Lung (tissue), 12 donors: ENCODE results near the gene PCSK7. TPM values are rescaled to one million over a fixed set of nuclear protein-coding genes. Genes with fewer than 3 reads are reported as not detected.
A peak's percentile ranks its signal among the peaks of the same experiment; 100 is the strongest.
"Not testable (repeated sequence)": the region's sequence is repeated elsewhere in the genome, so short reads cannot be mapped to it uniquely, and the experiment has no call there.

ENCODE experiments used
- ATAC-seq: fragments of 200-7000 bp; cut with Tn5 transposase; one replicate; pipeline ENCODE4 v1.9.1; 2020; ENCODE audit warnings: moderate number of reproducible peaks; ENCODE audit not compliant: insufficient read depth, low FRiP score
- DNase-seq, 3 donors: peaks; one replicate each; pipeline ENCODE4 v3.0.0-alpha.2; 2013 to 2017
- H3K27ac ChIP-seq, 2 donors: one replicate each; pipeline ENCODE4 v1.5.1; 2013; ENCODE audit warnings: mild to moderate bottlenecking in 2 of 2, moderate library complexity in 2 of 2, control low read depth in 1 of 2, inconsistent platforms in 1 of 2, low read depth in 1 of 2, low read length in 1 of 2
- H3K27me3 ChIP-seq, 3 donors: one replicate each; pipeline ENCODE4 v1.5.1; 2013; ENCODE audit warnings: low read length in 2 of 3; ENCODE audit not compliant: control insufficient read depth in 3 of 3, insufficient read depth in 3 of 3
- H3K36me3 ChIP-seq, 4 donors: one replicate each; pipeline ENCODE4 v1.5.1; 2013; ENCODE audit warnings: low read length in 4 of 4, mild to moderate bottlenecking in 1 of 4, moderate library complexity in 1 of 4; ENCODE audit not compliant: control insufficient read depth in 4 of 4, insufficient read depth in 4 of 4
- H3K4me1 ChIP-seq, 5 donors: one replicate each; pipeline ENCODE4 v1.5.1; 2013; ENCODE audit warnings: low read length in 5 of 5, mild to moderate bottlenecking in 2 of 5, moderate library complexity in 1 of 5; ENCODE audit not compliant: control insufficient read depth in 5 of 5, insufficient read depth in 5 of 5
- H3K4me3 ChIP-seq: one replicate; pipeline ENCODE4 v1.5.1; 2013; ENCODE audit warnings: mild to moderate bottlenecking, control low read depth, moderate library complexity
- H3K9ac ChIP-seq, 2 donors: one replicate each; pipeline ENCODE4 v1.5.1; 2013; ENCODE audit warnings: low read length in 2 of 2, control low read depth in 1 of 2; ENCODE audit not compliant: insufficient read depth in 1 of 2
- H3K9me3 ChIP-seq, 4 donors: one replicate each; pipeline ENCODE4 v1.5.1; 2013; ENCODE audit warnings: low read length in 3 of 4, mild to moderate bottlenecking in 1 of 4, moderate library complexity in 1 of 4; ENCODE audit not compliant: control insufficient read depth in 4 of 4, insufficient read depth in 3 of 4
- CTCF ChIP-seq: IDR thresholded peaks from 2 replicates; pipeline ENCODE4 v1.5.1; 2012; ENCODE audit warnings: mild to moderate bottlenecking; ENCODE audit errors: control extremely low read depth, extremely low read depth
- WGBS, 2 donors: extraction: QIAGEN DNeasy Blood & Tissue Kit; methylation state at CpG; one replicate each; pipeline ENCODE4 v1.1.7; 2013; 5-methylcytosine and 5-hydroxymethylcytosine counted together
- polyA plus RNA-seq, 2 donors: library from polyadenylated mRNA; stranded (reverse); fragments of 200-250 nt; gene quantifications; one replicate each; pipeline ENCODE4 v1.2.1, GENCODE V29; 2013
- total RNA-seq, 2 donors: library from RNA; depleted of rRNA in 1 of 2; stranded (reverse); fragments of >200 nt in 1 of 2; gene quantifications; one replicate each; pipeline ENCODE4 v1.2.1, GENCODE V29; 2014 to 2021
- donor health status: control.
- donor health status: control.
- donor health status: Bipolar disorder and iron deficiency.
- donor health status: healthy.
- donor health status: DM: yes; HTN: yes; CAD: no.

The PCSK7 gene
- total and polyA plus RNA-seq, 4 donors = 29.2 to 82.5 (median 32.9) TPM

GRCh38 chr11:117183724-117184349 lies 48.0 kb downstream of the PCSK7 start:
- H3K9me3 ChIP-seq = no peaks in the 10 kb centered on the region
- ATAC-seq = no peak
- no peak for TF ChIP-seq CTCF
- H3K36me3 ChIP-seq = peaks cover 11 to 37% (median 12%) of the 10 kb centered on the region in 4 donors
- DNase-seq = no peak
- peaks cover 6 to 18% (median 13%) of the 10 kb centered on the region in 5 donors for H3K4me1 ChIP-seq
- 77 to 89% methylated on average over 11 of the region's 11 CpGs for WGBS, 2 donors
- H3K27me3 ChIP-seq = no peaks in the 10 kb centered on the region
- H3K9ac ChIP-seq = no peak overlapping the region
- peak overlapping the region in 1 of 2 donors; percentile 40 for H3K27ac ChIP-seq
- H3K4me3 ChIP-seq = no peak overlapping the region

GRCh38 chr11:117183178-117183577 lies 48.7 kb downstream of the PCSK7 start:
- H3K27ac ChIP-seq, ATAC-seq: not testable (repeated sequence)
- 95% methylated on average over 13 of the region's 13 CpGs for WGBS, 2 donors

GRCh38 chr11:117182551-117182935 lies 49.3 kb downstream of the PCSK7 start:
- DNase-seq (no peak), ATAC-seq (no peak)
- Histone ChIP-seq H3K4me3 (no peak overlapping the region), H3K9ac (no peak overlapping the region), H3K27me3 (no peaks in the 10 kb centered on the region), H3K4me1 (peaks cover 10 to 25% (median 13%) of the 10 kb centered on the region in 5 donors), H3K27ac (no peak overlapping the region), H3K9me3 (no peaks in the 10 kb centered on the region), H3K36me3 (peaks cover 9 to 26% (median 12%) of the 10 kb centered on the region in 4 donors)
- 97 to 98% methylated on average over 10 of the region's 10 CpGs for WGBS, 2 donors
- no peak for TF ChIP-seq CTCF

More at GRCh38 chr11:117183178-117183577, 48.7 kb downstream of the PCSK7 start:
- not testable (repeated sequence) for DNase-seq, H3K27me3 ChIP-seq, H3K9ac ChIP-seq, H3K4me3 ChIP-seq, H3K9me3 ChIP-seq
- peaks cover 8 to 20% (median 13%) of the 10 kb centered on the region in 5 donors for H3K4me1 ChIP-seq
- H3K36me3 ChIP-seq = peaks cover 11 to 31% (median 12%) of the 10 kb centered on the region in 4 donors

GRCh38 chr11:117181586-117182550 lies 50.0 kb downstream of the PCSK7 start:
- no peak overlapping the region for H3K27ac ChIP-seq
- H3K4me1 ChIP-seq = peaks cover 10 to 25% (median 13%) of the 10 kb centered on the region in 5 donors
- WGBS, 2 donors = 93 to 97% methylated on average over 20 to 22 of the region's 22 CpGs
- H3K9ac ChIP-seq = no peak overlapping the region
- no peak for TF ChIP-seq CTCF
- peaks cover 6 to 21% (median 10%) of the 10 kb centered on the region in 4 donors for H3K36me3 ChIP-seq
- H3K4me3 ChIP-seq = no peak overlapping the region
- H3K27me3 ChIP-seq = no peaks in the 10 kb centered on the region
- no peaks in the 10 kb centered on the region for H3K9me3 ChIP-seq
- DNase-seq = no peak
- no peak for ATAC-seq
